ENCODE results near the gene TMBIM6. TPM values are rescaled to one million over a fixed set of nuclear protein-coding genes. Genes with fewer than 3 reads are reported as not detected.

The TMBIM6 gene
- total RNA-seq, 4 donors from 2014 or later = 251 to 408 (median 329) TPM

DNA sequence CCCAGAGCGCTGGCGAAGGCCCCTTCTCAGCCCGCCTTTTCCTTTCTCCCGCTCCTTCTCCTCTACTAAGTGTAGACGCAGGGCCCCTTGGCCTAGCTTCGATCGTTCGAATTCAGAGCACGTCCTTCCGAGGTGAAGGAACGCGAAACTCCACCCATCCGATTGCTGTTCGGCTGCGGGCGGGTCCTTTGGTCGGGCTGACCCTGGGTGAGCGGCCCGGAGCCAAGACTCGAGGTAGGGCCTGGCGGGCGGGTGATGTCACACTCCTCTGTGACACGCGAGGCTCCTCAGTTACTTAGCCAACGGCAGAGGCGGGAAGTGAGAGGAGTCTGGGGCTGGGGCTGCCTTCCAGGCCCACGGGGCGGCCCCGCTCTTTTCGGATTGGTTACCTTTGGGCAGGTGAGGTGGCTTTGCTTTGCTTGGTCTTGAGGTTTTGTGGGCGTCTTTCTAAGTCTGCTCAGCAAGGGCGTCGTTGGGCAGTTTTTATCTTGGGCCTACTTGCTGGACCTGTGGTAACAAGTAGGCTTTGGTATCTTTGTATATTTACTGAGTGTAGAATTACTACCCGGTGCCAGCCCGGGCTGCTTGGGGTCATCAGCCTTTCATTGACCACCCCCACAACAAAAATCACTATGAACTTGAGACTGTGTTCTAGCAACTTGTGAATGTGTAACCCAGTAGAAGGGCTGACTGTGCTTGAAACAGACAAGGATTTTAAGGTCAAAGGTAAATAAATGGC is 694 bp downstream of the TMBIM6 start:
- Histone ChIP-seq H3K27me3 (no peaks in the 10 kb centered on the region), H3K9me3 (no peaks in the 10 kb centered on the region), H3K4me3 (peak overlapping the region; percentile 84 to 93), H3K27ac (peak overlapping the region; percentile 92 to 97 (median 95)), H3K4me1 (peaks cover 11 to 47% (median 21%) of the 10 kb centered on the region in 3 donors), H3K36me3 (no peaks in the 10 kb centered on the region)
- peak; percentile 69 for ATAC-seq
- 0 to 4% methylated on average over 5 to 6 of the region's 35 CpGs for WGBS, 2 donors (ENCODE audit: low coverage in 1 of 2)
- TF ChIP-seq, protein P1, sequence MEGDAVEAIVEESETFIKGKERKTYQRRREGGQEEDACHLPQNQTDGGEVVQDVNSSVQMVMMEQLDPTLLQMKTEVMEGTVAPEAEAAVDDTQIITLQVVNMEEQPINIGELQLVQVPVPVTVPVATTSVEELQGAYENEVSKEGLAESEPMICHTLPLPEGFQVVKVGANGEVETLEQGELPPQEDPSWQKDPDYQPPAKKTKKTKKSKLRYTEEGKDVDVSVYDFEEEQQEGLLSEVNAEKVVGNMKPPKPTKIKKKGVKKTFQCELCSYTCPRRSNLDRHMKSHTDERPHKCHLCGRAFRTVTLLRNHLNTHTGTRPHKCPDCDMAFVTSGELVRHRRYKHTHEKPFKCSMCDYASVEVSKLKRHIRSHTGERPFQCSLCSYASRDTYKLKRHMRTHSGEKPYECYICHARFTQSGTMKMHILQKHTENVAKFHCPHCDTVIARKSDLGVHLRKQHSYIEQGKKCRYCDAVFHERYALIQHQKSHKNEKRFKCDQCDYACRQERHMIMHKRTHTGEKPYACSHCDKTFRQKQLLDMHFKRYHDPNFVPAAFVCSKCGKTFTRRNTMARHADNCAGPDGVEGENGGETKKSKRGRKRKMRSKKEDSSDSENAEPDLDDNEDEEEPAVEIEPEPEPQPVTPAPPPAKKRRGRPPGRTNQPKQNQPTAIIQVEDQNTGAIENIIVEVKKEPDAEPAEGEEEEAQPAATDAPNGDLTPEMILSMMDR (IDR thresholded peaks at IDR 0.05) = no peak

DNA sequence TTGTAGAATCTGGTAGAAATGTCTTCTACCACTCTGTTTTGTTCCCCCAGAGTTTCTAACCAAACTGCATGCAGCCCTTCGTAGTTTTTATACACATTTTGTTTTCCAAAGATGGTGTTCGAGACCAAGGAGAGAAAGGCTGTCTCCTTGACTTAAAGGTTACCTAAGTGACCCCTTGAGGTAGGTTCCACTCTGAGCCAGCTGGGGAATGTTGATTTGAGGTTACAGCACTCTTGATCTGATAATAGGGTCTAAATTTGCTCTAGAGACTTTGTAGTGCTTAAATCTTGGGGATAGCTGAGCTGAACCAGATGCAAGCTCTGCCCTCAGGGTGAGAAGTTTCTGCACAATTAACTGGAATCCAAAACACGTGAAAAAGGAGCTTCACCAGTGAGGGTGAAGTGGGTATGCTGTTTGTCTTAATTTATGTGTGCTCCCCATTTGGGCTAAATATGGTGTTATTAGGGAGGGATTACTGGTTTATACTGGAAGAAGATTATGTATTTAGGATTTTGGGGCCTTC is 3.1 kb downstream of the TMBIM6 start:
- Histone ChIP-seq H3K4me3 (no peak overlapping the region), H3K27me3 (no peaks in the 10 kb centered on the region), H3K36me3 (no peaks in the 10 kb centered on the region), H3K4me1 (peaks cover 20 to 71% (median 32%) of the 10 kb centered on the region in 3 donors), H3K27ac (peak overlapping the region in 1 of 4 donors; percentile 8), H3K9me3 (no peaks in the 10 kb centered on the region)
- WGBS, 2 donors (ENCODE audit: low coverage in 1 of 2) = 39 to 86% methylated on average over 2 to 3 of the region's 3 CpGs
- ATAC-seq = no peak
- TF ChIP-seq POLR2AphosphoS5 (IDR thresholded peaks at IDR 0.05) = no peak
- TF ChIP-seq EP300 (IDR thresholded peaks at IDR 0.05) = no peak
- TF ChIP-seq, protein P1 (IDR thresholded peaks at IDR 0.05) = no peak
- TF ChIP-seq POLR2A (IDR thresholded peaks at IDR 0.05) = no peak

DNA sequence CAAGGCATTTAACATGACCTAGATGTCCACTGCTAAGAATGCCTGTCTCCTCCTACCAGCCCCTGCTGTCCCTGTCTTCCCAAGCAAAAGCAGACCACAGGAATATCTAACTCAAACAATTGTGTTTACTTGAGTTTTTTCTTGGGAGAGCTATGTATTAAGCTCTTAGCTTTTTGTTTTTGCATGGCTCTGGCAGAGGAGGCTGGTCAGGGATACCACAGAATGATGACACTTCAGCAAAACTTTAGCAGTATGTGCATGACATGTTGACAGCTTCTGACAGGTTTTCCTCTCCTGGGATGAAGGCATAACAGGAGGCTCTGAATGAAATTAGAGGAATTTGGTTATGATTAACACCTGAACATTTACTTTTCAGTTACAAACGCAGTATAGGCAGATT is 6.9 kb downstream of the TMBIM6 start:
- no peaks in the 10 kb centered on the region for H3K9me3 ChIP-seq
- no peaks in the 10 kb centered on the region for H3K27me3 ChIP-seq
- TF ChIP-seq, protein P1 (IDR thresholded peaks at IDR 0.05) = no peak
- TF ChIP-seq EP300 (IDR thresholded peaks at IDR 0.05) = no peak
- TF ChIP-seq POLR2A (IDR thresholded peaks at IDR 0.05) = no peak
- peaks cover 30 to 100% (median 46%) of the 10 kb centered on the region in 3 donors for H3K4me1 ChIP-seq
- H3K36me3 ChIP-seq = peaks cover 0 to 9% of the 10 kb centered on the region in 2 donors
- WGBS, 2 donors (ENCODE audit: low coverage in 1 of 2) = 33 to 40% methylated on average over 1 of the region's 1 CpG
- no peak for ATAC-seq
- H3K4me3 ChIP-seq = no peak overlapping the region
- no peak overlapping the region for H3K27ac ChIP-seq

DNA sequence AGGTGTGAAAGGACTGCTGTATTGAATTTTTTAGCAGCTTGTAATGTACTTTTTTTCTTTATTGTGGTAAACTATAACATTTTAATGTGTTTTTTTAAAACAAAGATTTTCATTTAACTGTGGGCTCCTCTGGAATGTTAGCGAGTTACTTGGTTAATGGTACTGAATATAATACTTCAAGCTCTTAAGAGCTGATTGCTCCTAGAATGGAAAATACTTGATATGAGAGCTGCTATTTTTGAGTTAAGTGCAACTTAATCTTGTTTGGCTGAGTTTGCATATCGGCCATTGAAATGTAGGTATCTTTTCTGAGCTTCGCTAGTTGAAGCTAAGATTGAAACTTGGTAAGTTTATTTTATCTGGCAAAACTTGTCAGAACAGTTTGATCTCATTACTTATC is 7.4 kb downstream of the TMBIM6 start:
- Histone ChIP-seq H3K27me3 (no peaks in the 10 kb centered on the region), H3K36me3 (peaks cover 0 to 14% of the 10 kb centered on the region in 2 donors), H3K27ac (no peak overlapping the region), H3K9me3 (no peaks in the 10 kb centered on the region), H3K4me3 (no peak overlapping the region), H3K4me1 (peaks cover 27 to 100% (median 43%) of the 10 kb centered on the region in 3 donors)
- 38 to 42% methylated on average over 3 of the region's 3 CpGs for WGBS, 2 donors (ENCODE audit: low coverage in 1 of 2)
- TF ChIP-seq, protein P1 (IDR thresholded peaks at IDR 0.05) = no peak
- no peak for TF ChIP-seq EP300 (IDR thresholded peaks at IDR 0.05)
- no peak for TF ChIP-seq POLR2AphosphoS5 (IDR thresholded peaks at IDR 0.05)
- TF ChIP-seq POLR2A (IDR thresholded peaks at IDR 0.05) = no peak
- ATAC-seq = no peak
